ENCODE data around the gene TEAD2.

DNA sequence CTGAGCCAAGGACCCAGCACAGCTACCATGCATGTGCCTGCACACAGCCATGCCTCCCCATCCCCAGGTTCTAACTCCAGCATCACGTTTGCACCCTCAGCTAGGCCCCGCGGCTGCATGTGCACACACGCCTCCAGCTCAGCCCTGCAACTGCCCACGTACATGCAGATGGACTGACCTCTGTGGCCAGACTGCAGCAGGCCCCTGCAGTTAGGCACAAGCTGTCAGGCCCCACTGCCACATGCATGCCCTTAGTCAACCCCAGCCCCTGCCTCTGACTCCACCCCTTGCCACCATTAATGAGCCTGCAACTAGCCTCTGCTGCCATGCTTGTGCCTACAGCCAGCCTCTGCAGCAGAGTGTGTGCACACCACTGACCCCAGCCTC, 60.4 kb downstream of the TEAD2 start:
- no peak for TF ChIP-seq GATA3 (IDR thresholded peaks at IDR 0.05; ENCODE audit: low read depth, low read length)
- no peak for TF ChIP-seq GATA2 (IDR thresholded peaks at IDR 0.05; ENCODE audit: low read depth, low read length)
